NCI-H1436 (cell line): ENCODE measurements around the gene SCG5.

Experiments
- DNase-seq: peaks from one replicate; lab custom pipeline; 2025; lab: John Stamatoyannopoulos, UW

SCG5 gene

DNA sequence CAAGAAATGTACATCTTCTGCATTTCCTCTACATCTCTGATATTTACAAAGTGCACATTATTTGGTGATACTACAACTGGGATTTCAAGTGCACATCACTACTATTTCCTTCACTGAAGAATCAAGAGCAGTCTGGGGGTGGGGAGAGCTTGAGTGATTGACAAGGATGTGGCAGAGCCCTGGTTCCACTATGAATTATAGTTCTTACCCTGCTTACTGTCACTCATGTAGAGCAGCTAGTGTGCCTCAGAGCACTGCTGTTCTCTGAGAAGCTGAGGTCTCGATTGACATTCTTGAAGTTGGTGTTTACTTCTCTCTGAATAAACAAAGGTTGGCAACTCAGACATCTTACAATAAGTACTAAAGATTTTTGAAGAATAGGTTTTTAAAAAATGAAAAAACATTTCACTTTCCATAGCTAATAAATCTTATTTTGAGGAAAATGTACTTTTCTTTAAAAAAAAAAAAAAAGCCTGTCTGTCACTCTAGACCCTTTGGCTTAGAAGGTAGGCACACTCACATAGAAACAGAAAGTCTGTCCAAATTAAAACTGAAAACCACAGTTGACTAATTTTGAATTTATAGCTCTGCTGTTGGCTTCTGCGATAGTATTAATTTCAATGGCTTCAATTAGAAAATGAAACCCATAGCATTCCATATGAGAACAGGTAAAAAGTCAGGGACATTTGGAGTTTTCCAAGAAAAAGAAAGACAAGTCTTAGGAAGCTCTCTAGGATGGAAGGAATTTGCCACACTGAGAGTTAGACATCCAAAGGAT, 81.8 kb downstream of the SCG5 start:
- no peak for DNase-seq

DNA sequence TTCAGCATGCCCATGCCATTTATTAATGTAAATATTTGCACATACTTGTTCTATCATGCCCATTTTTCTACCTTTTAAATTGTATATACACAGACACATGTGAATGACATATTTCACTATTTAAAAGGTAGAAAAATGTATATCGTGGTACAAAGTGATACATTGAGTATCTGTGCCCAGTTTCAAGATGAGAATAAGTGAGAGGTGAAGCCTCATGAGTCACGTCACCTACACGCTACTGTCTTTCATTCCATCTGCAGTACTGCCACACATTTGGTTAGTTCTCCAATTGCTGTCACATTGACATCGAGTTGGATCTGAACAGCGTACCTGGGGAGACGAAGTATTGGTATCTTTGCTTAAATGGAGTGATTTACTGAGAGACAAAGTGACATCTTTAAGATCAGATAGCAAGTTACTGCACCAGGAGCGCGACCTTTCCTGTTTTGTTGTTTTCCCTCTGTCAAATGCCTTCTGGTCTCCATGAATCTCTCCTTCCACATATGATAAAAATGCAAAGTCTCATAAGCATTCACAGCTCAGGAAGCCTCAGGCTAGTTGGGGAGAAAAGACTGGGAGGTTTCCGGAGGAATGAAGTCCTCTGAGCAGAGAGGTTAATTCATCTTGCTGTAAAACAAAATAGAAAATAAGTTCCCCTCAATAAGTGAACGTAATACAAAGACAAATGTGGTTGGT, 88.3 kb downstream of the SCG5 start:
- DNase-seq, result no peak

DNA sequence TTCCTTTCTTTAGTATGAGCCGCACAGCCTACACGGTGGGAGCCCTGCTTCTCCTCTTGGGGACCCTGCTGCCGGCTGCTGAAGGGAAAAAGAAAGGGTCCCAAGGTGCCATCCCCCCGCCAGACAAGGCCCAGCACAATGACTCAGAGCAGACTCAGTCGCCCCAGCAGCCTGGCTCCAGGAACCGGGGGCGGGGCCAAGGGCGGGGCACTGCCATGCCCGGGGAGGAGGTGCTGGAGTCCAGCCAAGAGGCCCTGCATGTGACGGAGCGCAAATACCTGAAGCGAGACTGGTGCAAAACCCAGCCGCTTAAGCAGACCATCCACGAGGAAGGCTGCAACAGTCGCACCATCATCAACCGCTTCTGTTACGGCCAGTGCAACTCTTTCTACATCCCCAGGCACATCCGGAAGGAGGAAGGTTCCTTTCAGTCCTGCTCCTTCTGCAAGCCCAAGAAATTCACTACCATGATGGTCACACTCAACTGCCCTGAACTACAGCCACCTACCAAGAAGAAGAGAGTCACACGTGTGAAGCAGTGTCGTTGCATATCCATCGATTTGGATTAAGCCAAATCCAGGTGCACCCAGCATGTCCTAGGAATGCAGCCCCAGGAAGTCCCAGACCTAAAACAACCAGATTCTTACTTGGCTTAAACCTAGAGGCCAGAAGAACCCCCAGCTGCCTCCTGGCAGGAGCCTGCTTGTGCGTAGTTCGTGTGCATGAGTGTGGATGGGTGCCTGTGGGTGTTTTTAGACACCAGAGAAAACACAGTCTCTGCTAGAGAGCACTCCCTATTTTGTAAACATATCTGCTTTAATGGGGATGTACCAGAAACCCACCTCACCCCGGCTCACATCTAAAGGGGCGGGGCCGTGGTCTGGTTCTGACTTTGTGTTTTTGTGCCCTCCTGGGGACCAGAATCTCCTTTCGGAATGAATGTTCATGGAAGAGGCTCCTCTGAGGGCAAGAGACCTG, 89.5 kb downstream of the SCG5 start:
- DNase-seq, result no peak

GRCh38 chr15:32732574-32733157, 91.2 kb downstream of the SCG5 start:
- no peak for DNase-seq

GRCh38 chr15:32733281-32733680, 91.8 kb downstream of the SCG5 start:
- DNase-seq, result no peak

DNA sequence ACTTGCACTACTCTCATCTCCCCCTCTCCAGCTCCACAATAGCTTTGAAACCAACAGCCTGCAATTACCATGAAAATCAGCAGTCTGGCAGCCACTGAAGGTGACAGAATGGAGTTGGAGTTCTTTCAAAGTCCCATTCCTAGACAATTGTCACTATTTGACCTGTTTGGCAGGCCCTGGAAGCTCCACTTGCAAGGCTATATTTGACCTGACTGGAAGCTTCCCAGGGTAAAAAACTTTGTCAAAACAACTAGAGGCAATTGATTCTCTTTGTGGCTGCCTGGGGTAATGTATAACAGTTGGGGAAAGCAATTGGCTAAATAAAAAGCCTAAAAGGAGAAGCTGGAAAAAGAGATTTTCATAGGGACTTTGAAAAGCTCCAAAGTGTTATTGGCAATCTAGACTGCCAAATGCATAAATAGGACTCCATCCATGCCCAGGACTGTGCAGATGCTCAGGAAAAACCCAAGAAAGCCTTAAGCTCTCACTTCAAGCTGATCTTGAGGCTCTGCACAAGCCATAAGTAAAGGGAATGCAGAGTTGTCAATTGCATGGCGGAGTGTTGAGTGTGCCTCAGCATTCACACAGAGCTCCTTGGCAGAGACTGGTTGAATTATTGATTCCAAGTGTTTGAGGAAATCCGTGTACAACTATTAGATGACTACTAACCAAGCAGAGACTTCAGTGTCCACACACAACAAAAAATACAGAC, 94.6 kb downstream of the SCG5 start:
- no peak for DNase-seq

GRCh38 chr15:32736701-32737061, 95.2 kb downstream of the SCG5 start:
- DNase-seq, result no peak

GRCh38 chr15:32737304-32737703, 95.8 kb downstream of the SCG5 start:
- DNase-seq, result no peak

- no peak for DNase-seq
These were observed 97.2 kb downstream of the SCG5 start for GRCh38 chr15:32738666-32739065.

GRCh38 chr15:32739522-32740063, 98.1 kb downstream of the SCG5 start:
- no peak for DNase-seq

GRCh38 chr15:32743411-32744140, 102.1 kb downstream of the SCG5 start:
- no peak for DNase-seq

DNA sequence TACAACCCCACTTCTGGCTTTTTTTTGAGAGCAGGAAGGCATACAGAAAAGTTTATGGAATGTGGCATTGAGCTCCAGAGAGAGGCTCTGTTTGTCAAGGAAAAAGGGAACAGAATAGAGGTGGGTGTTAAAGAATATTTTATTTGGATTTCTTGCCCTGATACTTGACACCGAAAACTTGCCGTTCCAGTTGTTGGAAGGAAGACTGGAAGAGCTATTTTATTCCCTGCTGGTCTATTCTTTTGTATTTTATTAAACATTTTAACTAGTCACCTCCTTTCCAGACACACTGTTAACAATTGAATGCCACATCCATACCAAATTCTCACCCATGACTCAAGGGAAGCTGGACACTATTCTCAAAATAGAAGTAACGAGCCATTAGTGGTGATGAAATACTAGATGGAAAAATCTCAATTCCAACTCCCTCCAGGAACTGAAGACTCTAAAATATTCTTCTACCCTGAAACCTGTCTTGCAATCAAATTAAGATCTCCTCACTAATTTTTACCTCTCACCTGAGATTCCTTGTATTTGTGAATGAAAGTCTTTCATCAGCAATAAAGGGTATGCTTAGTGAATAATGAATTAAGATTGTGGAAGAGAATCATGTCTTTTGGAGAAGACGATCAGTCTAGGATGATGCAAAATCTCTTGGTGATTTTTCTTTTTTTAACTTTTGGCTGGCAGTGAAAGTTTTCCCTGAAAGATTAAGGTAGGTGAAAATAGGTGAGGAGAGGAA, 104.8 kb downstream of the SCG5 start:
- no peak for DNase-seq
